Measurements from ENCODE around the gene CDH4. TPM values are rescaled to one million over a fixed set of nuclear protein-coding genes. Genes with fewer than 3 reads are reported as not detected.

CDH4 gene
- total and polyA plus RNA-seq, 2 of the 13 experiments (the other 11 are each of a cell fraction or from before 2014, with no cell fraction given), result not detected

DNA sequence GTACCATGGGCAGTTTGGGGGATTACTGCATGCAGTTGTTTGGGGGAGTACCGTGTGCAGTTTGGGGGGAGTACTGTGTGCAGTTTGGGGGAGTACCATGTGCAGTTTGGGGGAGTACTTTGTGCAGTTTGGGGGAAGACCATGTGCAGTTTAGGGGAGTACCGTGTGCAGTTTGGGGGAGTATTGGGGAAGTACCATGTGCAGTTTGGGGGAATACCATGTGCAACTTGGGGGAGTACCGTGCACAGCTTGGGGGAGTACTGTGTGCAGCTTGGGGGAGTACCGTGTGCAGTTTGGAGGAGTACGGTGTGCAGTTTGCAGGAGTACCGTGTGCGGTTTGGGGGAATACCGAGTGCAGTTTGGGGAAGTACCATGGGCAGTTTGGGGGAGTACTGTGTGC is 22.3 kb downstream of the CDH4 start:
- Histone ChIP-seq H4K20me1 (ENCODE audit: insufficient read depth, low read length) (no peaks in the 10 kb centered on the region), H3K79me2 (ENCODE audit: insufficient read depth, low read length) (no peaks in the 10 kb centered on the region), H3K4me1 (ENCODE audit: insufficient read depth, low read length) (no peaks in the 10 kb centered on the region), H3K9ac (ENCODE audit: insufficient read depth, low read depth, low read length) (no peak overlapping the region), H3K27ac (ENCODE audit: extremely low read length, insufficient read depth, low read length) (no peak overlapping the region), H3K27me3 (ENCODE audit: control insufficient read depth in 1 of 2, insufficient read depth in 2 of 2, low read length in 2 of 2) (peaks cover 0 to 1% of the 10 kb centered on the region in 2 experiments; a peak in 2 of 5 replicates), H3K4me2 (ENCODE audit: low read depth, low read length) (no peak overlapping the region), H3K36me3 (replicated peaks in 1 of 2; ENCODE audit: control insufficient read depth in 1 of 2, insufficient read depth in 2 of 2, low read length in 2 of 2) (no peaks in the 10 kb centered on the region), H3K9me3 (ENCODE audit: low read length) (peaks cover 7% of the 10 kb centered on the region; the same call in 1 of the 2 replicates), H2AFZ (ENCODE audit: low read length) (no peak overlapping the region), H3K4me3 (replicated peaks in 1 of 3; ENCODE audit: insufficient read depth in 1 of 3, low read depth in 2 of 3, low read length in 3 of 3) (no peak overlapping the region)
- 50% methylated on average over 8 of the region's 8 CpGs for WGBS (ENCODE audit: low lambda C conversion rate)
- ATAC-seq, result no peak
- TF ChIP-seq REXO4 (CRISPR knock-in tag; IDR thresholded peaks at IDR 0.05; ENCODE audit: borderline replicate concordance) (no peak), ZNF44 (CRISPR knock-in tag; IDR thresholded peaks at IDR 0.05) (no peak), ISL2 (CRISPR knock-in tag; IDR thresholded peaks at IDR 0.05) (no peak), TARDBP (CRISPR knock-in tag; IDR thresholded peaks at IDR 0.05) (no peak)
- TF ChIP-seq, protein P1, sequence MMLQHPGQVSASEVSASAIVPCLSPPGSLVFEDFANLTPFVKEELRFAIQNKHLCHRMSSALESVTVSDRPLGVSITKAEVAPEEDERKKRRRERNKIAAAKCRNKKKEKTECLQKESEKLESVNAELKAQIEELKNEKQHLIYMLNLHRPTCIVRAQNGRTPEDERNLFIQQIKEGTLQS (CRISPR knock-in tag; IDR thresholded peaks at IDR 0.05), result no peak
- TF ChIP-seq, protein P2, sequence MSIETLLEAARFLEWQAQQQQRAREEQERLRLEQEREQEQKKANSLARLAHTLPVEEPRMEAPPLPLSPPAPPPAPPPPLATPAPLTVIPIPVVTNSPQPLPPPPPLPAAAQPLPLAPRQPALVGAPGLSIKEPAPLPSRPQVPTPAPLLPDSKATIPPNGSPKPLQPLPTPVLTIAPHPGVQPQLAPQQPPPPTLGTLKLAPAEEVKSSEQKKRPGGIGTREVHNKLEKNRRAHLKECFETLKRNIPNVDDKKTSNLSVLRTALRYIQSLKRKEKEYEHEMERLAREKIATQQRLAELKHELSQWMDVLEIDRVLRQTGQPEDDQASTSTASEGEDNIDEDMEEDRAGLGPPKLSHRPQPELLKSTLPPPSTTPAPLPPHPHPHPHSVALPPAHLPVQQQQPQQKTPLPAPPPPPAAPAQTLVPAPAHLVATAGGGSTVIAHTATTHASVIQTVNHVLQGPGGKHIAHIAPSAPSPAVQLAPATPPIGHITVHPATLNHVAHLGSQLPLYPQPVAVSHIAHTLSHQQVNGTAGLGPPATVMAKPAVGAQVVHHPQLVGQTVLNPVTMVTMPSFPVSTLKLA (IDR thresholded peaks at IDR 0.05), result peak; percentile 90
- TF ChIP-seq, protein P3, sequence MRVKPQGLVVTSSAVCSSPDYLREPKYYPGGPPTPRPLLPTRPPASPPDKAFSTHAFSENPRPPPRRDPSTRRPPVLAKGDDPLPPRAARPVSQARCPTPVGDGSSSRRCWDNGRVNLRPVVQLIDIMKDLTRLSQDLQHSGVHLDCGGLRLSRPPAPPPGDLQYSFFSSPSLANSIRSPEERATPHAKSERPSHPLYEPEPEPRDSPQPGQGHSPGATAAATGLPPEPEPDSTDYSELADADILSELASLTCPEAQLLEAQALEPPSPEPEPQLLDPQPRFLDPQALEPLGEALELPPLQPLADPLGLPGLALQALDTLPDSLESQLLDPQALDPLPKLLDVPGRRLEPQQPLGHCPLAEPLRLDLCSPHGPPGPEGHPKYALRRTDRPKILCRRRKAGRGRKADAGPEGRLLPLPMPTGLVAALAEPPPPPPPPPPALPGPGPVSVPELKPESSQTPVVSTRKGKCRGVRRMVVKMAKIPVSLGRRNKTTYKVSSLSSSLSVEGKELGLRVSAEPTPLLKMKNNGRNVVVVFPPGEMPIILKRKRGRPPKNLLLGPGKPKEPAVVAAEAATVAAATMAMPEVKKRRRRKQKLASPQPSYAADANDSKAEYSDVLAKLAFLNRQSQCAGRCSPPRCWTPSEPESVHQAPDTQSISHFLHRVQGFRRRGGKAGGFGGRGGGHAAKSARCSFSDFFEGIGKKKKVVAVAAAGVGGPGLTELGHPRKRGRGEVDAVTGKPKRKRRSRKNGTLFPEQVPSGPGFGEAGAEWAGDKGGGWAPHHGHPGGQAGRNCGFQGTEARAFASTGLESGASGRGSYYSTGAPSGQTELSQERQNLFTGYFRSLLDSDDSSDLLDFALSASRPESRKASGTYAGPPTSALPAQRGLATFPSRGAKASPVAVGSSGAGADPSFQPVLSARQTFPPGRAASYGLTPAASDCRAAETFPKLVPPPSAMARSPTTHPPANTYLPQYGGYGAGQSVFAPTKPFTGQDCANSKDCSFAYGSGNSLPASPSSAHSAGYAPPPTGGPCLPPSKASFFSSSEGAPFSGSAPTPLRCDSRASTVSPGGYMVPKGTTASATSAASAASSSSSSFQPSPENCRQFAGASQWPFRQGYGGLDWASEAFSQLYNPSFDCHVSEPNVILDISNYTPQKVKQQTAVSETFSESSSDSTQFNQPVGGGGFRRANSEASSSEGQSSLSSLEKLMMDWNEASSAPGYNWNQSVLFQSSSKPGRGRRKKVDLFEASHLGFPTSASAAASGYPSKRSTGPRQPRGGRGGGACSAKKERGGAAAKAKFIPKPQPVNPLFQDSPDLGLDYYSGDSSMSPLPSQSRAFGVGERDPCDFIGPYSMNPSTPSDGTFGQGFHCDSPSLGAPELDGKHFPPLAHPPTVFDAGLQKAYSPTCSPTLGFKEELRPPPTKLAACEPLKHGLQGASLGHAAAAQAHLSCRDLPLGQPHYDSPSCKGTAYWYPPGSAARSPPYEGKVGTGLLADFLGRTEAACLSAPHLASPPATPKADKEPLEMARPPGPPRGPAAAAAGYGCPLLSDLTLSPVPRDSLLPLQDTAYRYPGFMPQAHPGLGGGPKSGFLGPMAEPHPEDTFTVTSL (CRISPR knock-in tag; IDR thresholded peaks at IDR 0.05; ENCODE audit: borderline replicate concordance), result no peak
- ChIA-PET POLR2A (no interaction called here), CTCF (ENCODE audit: low intra/inter-chr PET ratio, low total read pairs) (no interaction called here)
- in situ Hi-C loops (cut with HindIII; ENCODE audit: extremely low pct_ligation_motif_present, low pct_unique_long_range_greater_than_20kb) (no loop called here), intact Hi-C loops (cut with micrococcal nuclease; ENCODE audit: unreplicated experiment) (no loop called here)
- BruUV-seq (replicated peaks), result no TSS peak
- no peak for DNase-seq (ENCODE audit: low spot score)
- FAIRE-seq, result no peak

Measured in HepG2 (cell line).